Umbilical cord (tissue), 2 donors: ENCODE measurements around the gene CRACR2A. TPM values are rescaled to one million over a fixed set of nuclear protein-coding genes. Genes with fewer than 3 reads are reported as not detected.

ENCODE experiments used
- DNase-seq: peaks from one replicate; pipeline ENCODE4 v3.0.0-alpha.2; 2015; ENCODE audit warnings: low spot score
- total RNA-seq: library from RNA; depleted of rRNA; stranded (reverse); fragments of >200 nt; gene quantifications from one replicate; pipeline ENCODE4 v1.2.3, GENCODE V29; 2014; ENCODE audit warnings: low replicate concordance; ENCODE audit not compliant: insufficient read depth

Gene CRACR2A
- total RNA-seq, 1 donor from 2014 or later = 39.0 TPM

DNA sequence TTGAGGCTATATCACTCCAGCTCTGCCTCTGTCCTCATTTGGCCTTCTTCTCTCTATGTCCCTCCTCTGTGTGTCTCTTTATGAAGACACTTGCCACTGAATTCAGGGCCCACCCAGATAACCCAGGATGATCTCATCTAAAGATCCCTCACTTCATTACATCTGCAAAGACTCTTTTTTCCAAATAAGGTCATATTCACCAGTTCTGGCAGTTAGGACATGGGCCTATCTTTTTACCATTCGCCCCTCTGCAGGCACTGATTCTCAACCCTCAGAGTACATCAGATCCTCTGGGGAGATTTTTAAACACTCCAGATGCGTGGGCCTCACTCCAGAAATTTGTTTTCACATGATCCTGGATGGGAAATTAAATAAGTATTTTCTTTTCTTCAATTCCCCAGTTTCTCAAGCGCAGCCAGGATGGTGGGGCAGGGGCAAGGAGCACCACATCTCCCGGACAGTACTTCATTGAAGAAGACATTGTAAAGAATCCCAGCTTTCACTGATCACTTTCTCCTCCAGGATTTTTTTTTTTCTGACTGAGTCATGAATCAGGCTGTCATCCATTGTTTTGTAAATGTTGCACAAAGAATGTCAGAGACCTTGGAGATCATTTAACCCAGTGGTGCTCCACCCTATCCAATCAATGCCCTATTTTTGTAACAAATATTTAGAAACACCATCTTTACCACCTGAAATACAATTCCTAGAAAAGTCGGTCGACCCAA lies 27.4 kb downstream of the CRACR2A start:
- no peak for DNase-seq

DNA sequence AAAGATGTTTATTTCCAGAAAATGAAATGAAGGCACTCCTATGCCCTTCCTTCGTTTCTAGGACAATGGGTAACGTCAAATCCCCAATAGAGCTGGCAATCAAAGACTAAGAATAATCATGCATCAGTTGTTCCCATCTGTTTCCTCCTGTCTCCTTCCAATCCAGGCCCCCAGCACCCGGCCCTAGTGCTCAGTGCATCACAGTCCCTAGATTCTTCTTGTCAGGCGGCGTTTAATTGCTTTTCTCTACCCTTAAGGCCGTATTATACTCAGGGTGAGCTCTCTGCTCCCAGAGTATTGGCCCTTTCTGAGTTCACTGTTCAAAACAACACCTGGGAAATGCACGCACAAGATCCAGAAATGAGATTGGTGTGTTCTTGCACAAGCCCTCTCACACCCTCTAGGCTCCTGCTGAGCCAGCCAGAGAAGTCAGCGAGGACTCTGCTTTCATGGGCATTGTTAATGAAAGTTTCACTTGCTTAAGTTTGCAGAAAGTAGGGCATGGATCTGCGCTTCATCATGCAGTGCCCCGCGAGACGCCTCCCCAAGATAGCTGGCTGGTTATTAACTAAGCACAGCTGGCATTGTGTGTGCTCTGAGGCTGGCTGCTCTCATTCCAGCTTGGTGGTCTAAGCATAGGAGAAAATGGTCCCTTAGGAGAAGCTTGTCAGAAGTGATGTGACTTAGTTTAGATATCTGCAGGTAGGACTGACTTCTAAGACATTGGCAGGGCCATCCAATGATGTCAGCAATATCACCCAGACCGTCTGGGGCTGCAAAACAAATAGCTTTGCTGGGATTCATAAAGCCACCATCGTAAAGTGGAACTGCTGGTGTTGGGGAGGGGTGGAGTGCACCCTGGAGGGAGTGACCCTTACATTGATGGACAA lies 28.7 kb downstream of the CRACR2A start:
- DNase-seq = no peak

DNA sequence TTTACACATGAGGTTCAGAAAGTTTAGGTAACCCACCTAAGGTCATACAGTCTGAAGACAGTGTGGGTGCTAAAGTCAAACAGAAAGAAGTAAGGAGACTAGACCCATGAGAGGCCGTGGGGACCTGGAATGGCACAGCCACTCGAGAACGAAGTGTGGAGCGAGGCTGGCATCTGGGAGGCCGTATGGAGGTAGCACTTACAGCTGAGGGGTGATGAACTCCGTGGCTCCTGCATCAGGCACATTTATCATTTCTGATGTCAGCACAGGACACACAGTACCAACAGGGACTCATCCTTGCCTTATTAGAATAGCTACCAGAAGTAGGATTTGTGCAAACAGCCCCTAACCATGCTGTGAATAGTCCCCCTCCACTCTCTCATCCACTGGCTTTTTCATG lies 30.5 kb downstream of the CRACR2A start:
- DNase-seq = no peak

DNA sequence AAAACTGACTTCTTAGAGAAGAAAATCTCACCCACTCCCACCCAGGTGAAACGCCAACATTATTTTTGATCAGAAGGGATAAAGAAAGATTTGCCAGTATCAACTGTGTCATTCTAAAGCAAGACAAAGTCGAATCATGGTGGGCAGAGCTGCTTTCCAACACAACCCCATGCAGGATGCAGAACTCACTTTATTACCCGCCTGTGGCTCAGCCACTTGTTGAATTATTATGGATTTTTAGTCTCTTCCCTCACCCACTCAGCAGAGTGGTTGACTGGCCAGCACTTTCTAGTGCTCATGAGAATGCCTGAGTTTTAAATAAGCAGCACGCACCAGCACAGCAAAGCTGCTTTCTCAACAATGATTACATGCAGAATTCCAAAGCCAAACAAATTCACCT lies 32.1 kb downstream of the CRACR2A start:
- no peak for DNase-seq

DNA sequence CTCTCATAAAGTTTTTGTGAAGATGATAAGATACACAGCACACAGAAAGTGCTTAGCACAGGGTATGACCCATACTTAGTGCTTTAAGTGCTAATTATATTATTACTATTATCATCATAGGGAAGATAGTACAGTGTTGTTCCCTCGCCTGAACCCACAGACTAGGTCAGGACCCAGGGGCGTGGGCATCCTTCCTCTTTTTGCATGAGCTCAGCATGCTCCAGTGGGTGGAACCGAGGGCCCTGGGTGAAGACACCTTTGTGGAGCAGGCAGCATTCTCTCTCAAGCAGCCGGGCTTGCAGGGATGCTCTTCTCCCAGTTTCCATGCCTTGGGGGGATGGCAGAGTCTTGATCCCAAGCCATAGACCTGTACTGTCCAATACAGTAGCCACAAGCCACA lies 34.8 kb downstream of the CRACR2A start:
- no peak for DNase-seq

DNA sequence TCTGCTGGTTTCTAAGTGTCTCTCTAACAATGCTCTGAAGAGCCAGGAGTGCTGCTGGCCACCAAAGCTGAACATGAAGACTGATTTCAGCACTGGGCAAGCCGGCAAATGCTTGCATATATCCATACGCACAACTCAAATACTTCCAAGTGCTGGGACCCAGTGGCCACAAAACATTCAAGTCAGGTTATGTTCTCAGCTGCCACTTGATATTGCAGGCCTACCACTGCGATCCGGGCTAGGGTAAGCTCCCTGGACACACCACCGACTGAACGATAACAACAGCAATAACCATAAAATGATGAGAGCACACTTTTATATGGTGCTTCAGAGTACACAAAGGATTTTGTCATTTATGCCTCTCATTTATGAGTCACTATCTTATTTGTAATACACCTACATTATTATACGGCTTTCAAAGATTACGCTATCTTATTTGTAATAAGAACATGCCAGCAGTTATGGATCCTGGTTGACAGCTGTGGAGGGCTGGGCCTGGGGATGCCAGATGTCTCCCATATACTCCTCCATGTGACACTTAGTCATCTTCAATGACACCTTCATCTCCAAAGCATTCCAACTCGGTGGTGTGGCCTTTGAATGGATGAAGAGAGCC lies 35.5 kb downstream of the CRACR2A start:
- no peak for DNase-seq

DNA sequence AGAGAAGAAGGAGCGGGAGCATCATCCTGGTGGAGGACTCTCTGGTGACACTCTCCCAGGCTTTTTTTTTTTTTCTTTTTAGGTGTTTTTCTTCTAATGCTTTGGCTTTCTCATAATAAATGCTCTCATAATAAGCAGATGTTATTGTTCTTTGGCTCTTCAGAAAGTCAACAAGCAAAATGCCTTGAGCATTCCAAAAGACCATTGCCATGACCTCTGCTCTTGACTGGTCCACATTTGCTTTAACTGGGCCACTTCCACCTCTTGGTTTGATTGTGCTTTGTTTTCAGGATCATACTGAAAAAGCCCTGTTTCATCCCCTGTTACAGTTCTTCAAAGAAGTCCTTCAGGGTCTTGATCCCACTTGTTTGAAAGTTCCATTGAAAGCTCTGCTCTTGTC lies 36.9 kb downstream of the CRACR2A start:
- no peak for DNase-seq

DNA sequence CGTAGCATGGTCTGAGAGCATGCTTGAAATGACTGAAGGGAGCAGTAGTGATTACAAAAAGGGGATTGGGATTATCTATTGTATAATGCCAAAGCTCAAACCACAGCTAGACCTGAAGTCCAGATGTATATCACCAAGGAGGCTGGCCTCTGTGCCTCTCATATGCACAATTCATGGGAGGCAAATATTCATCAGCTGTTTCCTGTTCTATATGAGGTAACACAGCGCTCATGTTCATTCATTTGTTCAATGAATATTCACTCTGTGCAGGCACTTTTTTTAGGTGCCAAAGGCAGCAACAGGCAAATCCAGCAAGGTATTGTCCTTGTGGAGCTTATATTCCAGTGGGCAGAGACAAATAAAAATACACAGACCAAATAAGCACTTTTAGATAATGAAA lies 39.0 kb downstream of the CRACR2A start:
- DNase-seq = no peak

DNA sequence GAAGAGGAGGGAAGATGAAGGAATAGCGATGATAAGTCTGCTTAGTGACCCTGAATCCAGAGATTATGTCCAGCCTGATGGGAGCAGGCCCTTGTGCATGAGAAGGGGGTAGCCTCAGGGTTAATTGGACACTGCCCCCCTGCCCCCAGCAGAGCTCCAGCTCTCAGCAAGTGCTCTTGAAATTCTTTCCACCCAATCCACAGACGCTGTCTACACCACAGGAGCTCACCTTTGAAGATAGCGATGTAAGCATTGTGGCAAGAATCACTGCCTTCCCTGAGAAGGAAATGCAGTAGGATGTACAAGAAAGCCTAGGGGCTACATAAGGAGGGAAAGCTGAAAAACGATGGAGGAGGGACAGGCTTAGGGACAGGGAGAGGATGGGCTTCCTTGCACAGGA lies 39.4 kb downstream of the CRACR2A start:
- no peak for DNase-seq

DNA sequence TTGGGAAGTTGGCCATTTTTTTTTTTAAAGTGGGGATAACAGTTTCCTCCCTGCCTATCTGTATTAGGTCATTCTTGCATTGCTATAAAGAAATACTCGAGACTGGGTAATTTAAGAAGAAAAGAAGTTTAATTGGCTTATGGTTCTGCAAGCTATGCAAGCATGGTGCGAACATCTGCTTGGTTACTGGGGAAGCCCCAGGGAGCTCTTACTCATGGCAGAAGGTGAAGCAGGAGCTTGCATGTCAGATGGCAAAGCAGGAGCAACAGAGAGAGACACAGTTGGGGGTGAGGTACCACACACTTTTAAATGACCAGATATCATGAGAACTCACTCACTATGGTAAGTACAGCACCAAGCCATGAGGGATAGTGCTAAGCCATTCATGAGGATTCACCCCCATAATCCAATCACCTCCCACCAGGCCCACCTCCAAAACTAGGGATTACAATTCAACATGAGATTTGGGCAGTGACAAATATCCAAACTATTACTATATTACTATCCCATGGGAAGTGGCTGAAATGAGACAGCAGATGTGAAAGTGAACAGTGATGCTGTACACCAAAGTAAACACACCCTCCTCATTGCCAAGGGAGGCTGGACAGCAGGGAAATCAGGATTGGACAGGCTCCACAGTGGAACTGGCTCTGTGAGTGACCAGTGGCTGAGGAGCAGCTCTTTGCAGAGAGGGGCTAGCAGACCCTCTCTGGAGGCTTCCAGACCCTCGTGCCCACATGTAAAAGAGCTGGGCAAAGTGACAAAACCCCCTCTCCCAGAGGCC lies 40.5 kb downstream of the CRACR2A start:
- DNase-seq = no peak

DNA sequence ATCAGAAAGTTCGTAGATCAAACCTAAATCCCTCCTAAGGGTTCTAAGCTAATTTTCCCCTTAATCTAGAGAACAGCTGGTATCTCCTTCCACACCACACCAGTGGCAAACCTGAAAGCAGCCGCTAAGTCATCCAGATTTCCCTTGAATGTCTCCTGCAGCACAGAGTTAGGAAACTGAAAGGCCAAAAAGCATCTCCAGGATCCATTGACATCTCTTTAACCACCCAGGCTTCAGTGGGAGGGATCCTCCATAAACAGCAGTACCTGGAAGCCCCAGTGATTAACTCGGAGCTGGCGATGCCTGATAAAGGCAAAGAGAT lies 47.6 kb downstream of the CRACR2A start:
- no peak for DNase-seq

DNA sequence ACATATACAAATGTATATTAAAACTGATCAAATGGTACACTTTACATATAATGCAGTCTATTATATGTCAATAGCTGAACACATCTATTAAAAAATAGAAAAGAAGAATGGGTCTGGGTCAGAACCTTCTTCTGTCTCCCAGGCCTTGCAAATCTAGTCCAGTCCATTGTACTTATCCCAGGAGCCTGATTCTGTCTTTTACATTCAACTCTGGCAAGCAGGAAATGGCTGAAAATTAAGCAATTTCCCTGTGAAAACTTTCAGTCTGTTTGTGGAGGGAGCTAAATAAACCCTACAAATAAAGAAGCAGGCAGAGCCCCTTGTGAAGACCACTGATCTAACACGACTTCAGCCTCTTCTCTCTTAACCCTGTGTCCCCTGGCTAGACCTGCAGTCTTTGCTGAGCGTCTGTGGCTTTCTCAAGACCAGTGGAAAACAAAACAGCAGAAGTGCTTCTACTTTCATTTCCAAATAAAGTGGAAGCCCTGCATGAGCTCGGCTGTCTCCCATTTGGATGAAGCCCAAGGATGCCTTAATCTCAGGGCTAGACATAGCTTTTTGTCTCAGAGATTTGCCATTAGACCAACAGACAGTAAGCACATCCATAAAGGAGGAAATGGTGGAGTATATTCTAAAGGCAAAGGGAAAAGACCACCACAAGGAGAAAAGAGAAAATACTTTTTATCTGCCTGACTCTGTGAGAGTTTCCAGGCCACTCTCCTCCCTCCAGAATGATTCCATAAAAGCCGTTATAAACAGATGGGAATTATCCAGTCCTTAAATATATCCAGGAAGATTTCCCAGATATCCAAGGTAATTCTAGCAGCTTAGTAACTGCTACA lies 48.2 kb downstream of the CRACR2A start:
- peak; percentile 92 for DNase-seq

DNA sequence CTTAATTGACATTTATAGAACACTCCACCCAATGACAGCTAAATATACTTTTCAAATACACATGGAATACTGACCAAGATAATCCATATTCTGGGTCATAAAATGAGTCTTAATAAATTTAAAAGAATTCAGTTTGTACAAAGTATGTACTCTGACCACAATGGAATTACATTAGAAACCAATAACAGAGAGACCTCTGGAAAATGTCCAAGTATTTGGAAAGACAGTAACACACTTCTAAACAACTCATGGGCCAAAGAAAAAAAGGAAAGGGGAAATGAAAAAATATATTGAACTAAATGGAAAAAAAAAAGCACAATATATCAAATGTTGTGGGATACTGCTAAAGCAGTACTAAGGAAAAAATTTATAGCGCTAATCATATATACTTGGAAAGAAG lies 52.0 kb downstream of the CRACR2A start:
- no peak for DNase-seq

DNA sequence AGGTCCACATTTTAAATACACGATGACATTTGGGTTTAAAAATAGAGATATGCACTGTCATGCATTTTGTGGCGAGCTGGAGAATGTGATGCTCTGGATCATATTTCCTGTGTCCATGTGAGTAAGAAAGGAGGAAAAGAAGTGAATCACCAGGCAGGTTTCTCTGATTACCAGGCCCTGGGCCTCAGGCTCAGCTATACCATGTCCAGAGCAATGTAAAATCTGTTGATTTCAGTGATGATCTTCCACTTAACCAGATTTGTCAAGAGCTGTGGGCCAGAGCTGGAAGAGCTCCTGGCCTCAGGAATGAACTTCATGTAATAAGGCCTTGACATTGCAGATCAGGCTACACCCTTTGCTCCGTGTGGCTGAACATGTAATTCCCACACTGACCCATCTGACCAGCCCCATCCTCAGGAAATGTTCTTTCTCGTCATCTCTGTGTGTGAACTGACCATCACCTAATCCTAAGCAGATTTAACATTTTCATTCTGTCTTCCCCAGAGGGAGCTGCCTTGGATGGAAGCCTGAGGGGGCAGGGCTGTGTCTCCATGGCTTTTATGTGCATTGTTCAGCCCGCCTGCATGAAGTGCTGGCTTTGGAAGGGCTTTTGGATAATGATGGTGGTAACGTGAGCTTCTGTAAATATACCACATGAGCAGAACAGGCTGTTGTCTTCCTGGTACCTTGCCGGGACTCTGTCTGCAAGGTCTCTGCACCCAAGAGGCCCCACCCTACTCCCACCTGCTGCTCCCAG lies 54.5 kb downstream of the CRACR2A start:
- DNase-seq = peak; percentile 25

DNA sequence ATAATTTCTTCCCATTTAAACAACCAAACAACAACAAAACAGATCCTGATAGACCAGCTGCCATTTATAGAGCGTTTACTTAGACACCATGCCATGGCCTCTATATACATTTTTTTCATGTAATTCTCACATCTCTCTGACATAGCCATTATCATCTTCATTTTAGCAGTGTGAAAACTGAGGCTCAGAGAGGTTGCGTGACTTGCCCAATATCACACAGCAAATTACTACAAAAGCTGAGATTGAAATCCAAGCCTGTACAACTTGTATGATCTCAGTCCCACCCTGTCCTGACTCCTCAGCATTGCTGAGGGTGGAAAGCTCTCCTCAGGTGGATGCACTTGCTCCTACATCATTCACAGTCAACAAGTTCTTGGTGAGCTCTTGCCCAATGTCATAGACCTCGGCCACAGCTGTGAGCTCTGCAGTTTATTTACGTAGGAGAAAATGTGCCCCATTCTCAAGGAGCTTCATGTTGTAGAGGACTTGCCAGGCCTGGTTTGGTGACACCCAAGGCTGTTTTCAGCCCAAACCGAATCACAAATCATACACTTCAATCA lies 55.5 kb downstream of the CRACR2A start:
- DNase-seq = no peak

DNA sequence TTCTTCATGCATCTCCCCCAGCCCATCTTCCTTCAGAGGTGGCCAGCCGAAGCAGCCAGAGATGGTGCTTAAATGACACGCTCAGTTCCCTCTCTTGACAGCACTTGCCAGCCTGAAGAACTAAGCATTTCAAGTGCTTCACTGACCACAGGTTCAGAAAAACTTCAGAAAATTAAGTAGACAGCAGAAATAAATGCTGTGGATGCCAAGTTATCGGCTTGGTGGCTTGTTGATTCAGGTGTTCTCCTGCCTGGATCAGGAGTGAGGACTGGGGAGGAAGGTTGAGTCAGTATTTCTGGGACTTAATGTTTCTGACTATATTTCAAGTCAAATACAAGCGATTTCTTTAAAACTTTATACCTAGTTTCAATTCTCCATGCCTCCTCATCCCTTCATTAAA lies 58.2 kb downstream of the CRACR2A start:
- DNase-seq = no peak

DNA sequence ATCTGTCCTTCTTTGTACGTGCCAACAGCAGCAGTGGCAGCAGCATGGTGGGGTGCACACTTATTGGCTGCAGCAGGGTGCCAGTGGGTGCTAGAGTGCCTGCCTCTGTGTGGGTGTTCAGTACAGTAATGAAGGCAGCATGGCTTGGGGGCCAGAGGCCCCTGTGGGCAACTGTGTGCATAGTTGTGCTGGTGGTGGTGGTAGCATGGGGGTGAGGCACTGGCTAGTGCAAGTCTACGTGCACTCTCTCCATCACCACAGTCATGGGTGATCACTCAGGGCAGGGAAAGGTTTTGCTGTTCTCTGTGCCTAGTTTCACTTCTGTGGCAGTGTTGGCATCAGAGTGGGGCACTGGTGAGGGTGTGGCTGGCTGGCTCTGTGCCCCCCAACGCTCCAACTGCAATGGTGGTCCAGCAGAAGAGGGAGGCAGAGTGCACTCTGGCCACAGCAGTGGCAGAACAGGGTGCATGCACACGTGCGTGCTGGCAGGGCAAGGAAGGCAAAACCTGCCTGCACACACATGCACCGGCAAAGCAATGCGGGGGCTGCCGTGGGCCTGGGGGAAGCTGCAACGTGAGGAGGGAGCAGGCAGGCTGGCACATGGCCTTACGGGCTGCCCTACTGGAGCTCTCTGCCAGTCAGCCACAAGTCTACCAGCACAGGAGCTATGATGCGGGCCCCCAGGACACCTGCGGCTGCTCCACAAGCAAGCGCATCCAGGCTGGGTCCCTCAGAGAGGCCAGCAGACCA lies 60.1 kb downstream of the CRACR2A start:
- no peak for DNase-seq

DNA sequence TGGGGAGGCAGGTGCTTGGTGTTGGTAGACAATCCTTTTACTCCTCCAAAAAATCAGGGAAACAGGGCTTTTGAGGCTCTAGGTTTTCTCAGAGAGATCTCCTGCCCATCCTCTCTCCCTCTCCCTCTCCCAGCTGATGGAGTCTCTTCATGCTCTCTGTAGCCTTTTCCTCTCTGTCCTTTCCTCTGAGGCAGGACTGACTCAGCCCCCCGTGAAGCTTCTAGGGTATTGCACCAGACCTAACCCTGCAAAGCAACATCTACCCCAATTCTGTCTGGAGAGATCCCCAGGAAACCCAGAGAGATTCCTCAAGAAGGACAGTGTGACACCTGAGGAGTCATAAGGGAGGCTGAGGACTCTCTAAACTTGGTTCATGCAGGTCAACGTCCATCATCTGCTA lies 66.4 kb downstream of the CRACR2A start:
- DNase-seq = no peak

DNA sequence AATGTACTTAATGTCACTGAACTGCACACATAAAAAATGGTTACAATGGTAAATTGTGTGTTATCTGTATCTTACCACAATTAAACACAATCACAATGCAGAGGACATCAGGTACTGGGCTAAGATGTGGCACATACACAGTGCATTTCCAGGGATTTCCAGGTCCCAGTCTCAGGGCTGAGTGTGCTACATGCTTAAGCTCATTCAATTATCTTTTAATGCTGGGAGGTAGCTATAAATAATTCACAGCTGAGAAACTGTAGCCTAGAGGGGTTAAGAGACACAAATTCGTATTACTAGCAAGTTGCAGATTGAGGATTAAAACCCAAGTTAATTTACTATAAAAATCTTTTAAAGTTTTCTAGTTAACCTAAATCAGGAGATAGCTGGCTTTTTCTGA lies 67.1 kb downstream of the CRACR2A start:
- no peak for DNase-seq
